T-helper 2 cell treated with Interferon-gamma antibody and Interleukin-4, amounts not matched to agents 5 μg/mL and 100 μg/mL, for 36 hours (primary cell): ENCODE results near the gene DFFB.

Experiments
- DNase-seq: peaks from one replicate; pipeline ENCODE4 v3.0.0; 2021; ENCODE audit warnings: low spot score
- H3K27ac Mint-ChIP-seq: one replicate; pipeline ENCODE4 v1.8.0; 2021; ENCODE audit warnings: mild to moderate bottlenecking, mixed read lengths
- H3K27me3 Mint-ChIP-seq: one replicate; pipeline ENCODE4 v1.8.0; 2021; ENCODE audit warnings: low read depth, mixed read lengths
- H3K36me3 Mint-ChIP-seq: one replicate; pipeline ENCODE4 v1.8.0; 2021; ENCODE audit warnings: low read depth, mixed read lengths
- H3K4me1 Mint-ChIP-seq: one replicate; pipeline ENCODE4 v1.8.0; 2021; ENCODE audit warnings: low read depth, mixed read lengths
- H3K4me3 Mint-ChIP-seq: one replicate; pipeline ENCODE4 v1.8.0; 2022; ENCODE audit warnings: mild to moderate bottlenecking, moderate library complexity, mixed read lengths
- H3K9me3 Mint-ChIP-seq: one replicate; pipeline ENCODE4 v1.8.0; 2021; ENCODE audit warnings: mixed read lengths

DFFB gene

DNA sequence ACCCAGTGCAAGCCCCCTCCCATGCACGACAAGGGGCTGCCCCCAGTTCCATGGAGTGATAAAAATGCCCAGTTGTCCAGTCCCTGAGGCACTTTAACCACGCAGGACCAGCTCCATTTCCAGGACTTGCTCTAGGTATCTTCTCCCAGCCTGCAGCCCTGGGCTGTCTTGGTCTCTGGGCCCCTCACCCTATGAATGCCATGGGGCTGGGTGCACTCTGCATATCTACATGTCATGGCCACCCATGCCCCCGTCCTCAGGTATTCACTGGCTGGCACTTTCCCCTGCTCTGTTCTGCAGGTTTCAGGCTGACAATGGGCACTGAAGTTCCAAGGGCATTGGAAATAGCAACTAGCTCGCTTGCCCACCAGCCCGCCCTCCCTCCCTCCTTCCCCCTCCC is 62.4 kb downstream of the DFFB start:
- H3K4me3 Mint-ChIP-seq: no peak overlapping the region
- H3K27me3 Mint-ChIP-seq: no peaks in the 10 kb centered on the region
- H3K4me1 Mint-ChIP-seq: no peaks in the 10 kb centered on the region
- H3K36me3 Mint-ChIP-seq: no peaks in the 10 kb centered on the region
- no peak for DNase-seq
- no peak overlapping the region for H3K27ac Mint-ChIP-seq
- H3K9me3 Mint-ChIP-seq: no peaks in the 10 kb centered on the region

DNA sequence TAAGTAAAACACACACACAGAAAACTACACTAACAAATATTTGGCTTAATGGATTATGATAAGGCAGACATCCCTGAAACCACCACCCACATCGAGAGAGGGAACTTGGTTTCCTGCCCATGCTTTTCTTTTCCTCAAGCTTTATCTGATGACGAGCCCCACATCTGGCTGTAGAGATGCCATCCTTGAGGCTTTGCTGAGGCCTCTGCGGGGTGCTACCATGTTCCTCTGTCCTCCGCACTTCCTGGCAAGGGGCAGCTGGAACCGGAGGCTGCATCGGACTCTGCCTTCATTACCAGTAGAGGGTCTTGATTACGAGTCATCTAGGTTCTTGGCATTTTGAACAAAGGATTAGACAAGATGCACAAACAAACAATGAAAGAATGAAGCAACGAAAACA is 64.5 kb downstream of the DFFB start:
- Mint-ChIP-seq H3K27ac (no peak overlapping the region), H3K36me3 (no peaks in the 10 kb centered on the region), H3K9me3 (no peaks in the 10 kb centered on the region), H3K4me1 (no peaks in the 10 kb centered on the region), H3K4me3 (no peak overlapping the region), H3K27me3 (no peaks in the 10 kb centered on the region)
- no peak for DNase-seq

DNA sequence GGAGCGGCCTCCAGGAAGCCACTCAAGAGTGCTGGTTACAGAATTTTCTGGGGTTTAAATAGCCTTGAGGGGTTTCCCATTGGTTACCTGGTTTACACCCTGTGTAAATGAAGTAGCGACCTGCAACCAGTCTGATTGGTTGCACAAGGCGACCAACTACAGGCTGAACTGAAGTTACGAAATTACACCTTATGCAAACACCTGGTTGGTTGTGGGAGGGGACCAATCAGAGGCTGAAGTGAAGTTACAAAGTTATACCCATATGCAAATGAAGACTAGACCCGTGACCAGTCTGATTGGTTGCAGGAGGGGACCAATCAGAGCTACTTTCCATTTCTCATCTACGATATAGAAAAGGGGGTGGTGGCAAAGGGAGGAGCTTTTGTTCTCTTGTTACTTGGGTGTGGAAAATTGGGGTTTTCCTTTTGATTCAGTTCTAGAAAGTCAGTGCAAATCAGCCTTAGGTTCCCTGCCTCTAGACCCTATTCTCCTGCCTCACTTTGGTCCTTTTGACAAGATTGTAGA is 65.0 kb downstream of the DFFB start:
- Mint-ChIP-seq H3K27ac (no peak overlapping the region), H3K36me3 (no peaks in the 10 kb centered on the region), H3K27me3 (no peaks in the 10 kb centered on the region), H3K4me1 (no peaks in the 10 kb centered on the region), H3K4me3 (no peak overlapping the region), H3K9me3 (no peaks in the 10 kb centered on the region)
- no peak for DNase-seq

DNA sequence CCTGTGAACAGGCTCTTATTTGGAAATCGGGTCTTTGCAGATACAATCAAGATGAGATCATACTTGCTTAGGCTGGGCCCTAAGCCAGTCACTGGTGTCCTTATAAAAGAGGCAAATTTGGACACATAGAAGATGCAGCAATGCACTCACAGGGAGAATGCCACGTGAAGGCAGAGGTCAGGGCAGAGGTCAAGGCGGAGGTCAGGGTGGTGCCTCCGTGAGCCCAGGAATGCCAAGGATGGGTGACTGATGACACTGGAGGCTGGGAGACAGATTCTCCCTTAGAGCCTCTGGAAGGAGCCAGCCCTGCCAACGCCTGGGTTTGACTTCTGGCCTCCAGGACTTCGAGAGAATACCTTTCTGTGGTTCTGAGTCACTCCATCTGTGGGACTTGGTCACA is 65.6 kb downstream of the DFFB start:
- Mint-ChIP-seq H3K9me3 (no peaks in the 10 kb centered on the region), H3K36me3 (no peaks in the 10 kb centered on the region), H3K4me3 (no peak overlapping the region), H3K4me1 (no peaks in the 10 kb centered on the region), H3K27ac (no peak overlapping the region), H3K27me3 (no peaks in the 10 kb centered on the region)
- no peak for DNase-seq

DNA sequence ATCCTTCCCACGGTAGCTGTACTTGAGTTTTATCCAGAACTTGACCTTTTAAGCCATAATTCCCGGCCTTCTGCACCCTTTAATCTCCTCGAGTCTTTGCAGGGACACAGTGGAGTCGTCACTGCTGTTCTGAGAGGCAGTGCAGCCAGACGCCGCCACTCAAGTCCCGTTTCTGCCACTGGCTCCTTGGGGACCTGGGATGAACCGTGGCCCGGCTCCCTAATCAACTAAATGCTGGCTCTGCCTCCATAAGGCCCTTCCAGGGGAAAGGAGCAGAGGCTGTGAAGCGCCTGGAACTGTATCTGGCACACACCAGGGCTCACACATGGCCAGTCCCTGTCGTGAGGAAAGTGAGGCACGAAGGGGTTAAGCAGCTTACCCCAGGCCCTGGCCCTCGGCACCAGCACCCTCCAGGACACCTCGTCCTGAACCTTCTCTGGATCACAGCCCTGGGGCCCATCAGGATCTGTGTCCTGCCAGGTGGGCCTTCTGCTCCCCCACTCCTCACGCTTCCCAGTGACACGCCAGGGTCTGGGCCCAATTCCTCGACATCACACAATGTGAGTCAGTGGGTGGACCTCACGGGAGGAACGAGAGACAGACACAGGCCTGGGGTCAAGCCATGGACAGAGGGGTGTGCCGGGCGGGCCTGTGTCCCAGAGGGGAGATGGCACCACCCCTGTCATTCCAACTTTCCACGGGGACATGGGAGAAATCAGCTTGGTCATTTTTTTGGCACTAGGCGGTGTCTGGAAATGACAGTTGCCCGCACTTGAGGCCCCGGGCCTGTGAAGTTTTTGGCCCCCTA is 66.3 kb downstream of the DFFB start:
- Mint-ChIP-seq H3K27me3 (no peaks in the 10 kb centered on the region), H3K27ac (no peak overlapping the region), H3K36me3 (no peaks in the 10 kb centered on the region), H3K4me3 (no peak overlapping the region), H3K9me3 (no peaks in the 10 kb centered on the region), H3K4me1 (no peaks in the 10 kb centered on the region)
- no peak for DNase-seq

DNA sequence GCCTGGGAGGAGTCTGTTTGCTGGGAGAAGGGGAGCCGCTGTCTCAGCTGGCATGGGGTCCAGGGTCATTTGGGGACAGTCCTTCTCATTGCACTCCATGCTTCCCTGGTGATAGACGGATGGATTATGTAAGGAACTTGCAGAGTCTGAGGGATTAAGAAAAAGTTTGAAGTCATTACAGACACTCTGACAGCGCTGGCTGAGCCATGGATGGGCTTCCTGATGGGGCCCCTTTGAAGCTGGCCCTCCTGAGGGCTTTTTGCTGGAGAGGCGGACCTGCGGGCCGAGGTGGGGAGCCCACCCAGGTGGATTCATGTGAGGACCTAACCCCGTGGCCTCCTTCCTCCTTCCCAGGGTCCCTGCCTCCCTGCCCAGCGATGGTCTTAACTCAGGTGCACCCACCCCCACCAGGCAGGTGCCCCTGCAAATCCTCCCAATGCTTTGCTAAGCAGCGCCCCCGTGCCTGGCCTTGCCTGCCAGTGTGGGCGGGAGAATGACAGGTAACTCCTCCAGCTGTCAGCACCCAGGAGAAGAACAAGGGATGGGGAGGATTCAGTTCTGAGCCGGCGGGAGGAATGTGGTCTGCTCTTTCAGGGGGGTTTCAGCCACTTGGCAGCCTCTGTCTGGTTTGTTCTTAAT is 67.0 kb downstream of the DFFB start:
- Mint-ChIP-seq H3K36me3 (no peaks in the 10 kb centered on the region), H3K27me3 (no peaks in the 10 kb centered on the region), H3K9me3 (no peaks in the 10 kb centered on the region), H3K4me3 (no peak overlapping the region), H3K4me1 (no peaks in the 10 kb centered on the region), H3K27ac (no peak overlapping the region)
- no peak for DNase-seq

DNA sequence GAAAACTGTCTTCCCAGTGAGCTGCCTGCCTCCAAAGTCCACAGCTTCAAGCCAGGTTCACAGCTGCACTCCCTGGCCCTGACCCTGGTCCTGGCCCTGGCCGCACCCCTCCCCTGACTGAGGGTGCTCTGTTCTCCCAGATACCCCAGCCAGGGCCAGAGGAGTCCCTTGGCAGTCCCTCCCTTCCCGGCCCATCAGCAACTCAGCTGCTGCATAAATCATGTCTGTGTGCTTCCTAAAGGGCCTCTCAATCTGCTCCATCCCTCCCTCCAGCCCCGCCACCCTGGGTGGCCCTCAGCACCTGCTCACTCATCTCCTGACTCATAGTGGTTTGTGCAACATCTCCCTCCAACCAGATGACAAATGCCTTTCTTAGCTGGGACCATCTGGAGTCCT is 67.5 kb downstream of the DFFB start:
- DNase-seq: no peak
- Mint-ChIP-seq H3K4me1 (no peaks in the 10 kb centered on the region), H3K36me3 (no peaks in the 10 kb centered on the region), H3K27me3 (no peaks in the 10 kb centered on the region), H3K9me3 (no peaks in the 10 kb centered on the region), H3K4me3 (no peak overlapping the region), H3K27ac (no peak overlapping the region)

DNA sequence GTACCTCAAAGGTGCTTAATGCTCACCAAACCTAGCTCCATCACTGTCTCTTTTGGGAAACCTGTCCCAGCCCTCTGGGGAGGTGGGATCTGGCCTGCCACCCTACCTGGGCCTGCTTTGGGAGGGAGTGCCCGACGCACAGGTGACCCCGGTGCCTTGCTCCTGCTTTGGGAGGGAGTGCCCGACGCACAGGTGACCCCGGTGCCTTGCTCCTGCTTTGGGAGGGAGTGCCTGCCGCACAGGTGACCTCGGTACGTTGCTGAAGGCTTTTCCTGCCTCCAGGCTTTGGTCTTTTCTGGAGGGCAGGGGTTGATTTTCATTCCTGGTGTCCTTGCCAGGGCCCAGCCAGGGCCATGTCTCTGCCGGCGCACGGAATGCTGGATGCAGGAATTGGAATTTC is 68.0 kb downstream of the DFFB start:
- no peaks in the 10 kb centered on the region for H3K36me3 Mint-ChIP-seq
- peaks cover 4% of the 10 kb centered on the region for H3K9me3 Mint-ChIP-seq
- H3K4me1 Mint-ChIP-seq: no peaks in the 10 kb centered on the region
- H3K4me3 Mint-ChIP-seq: no peak overlapping the region
- DNase-seq: no peak
- no peak overlapping the region for H3K27ac Mint-ChIP-seq
- no peaks in the 10 kb centered on the region for H3K27me3 Mint-ChIP-seq

DNA sequence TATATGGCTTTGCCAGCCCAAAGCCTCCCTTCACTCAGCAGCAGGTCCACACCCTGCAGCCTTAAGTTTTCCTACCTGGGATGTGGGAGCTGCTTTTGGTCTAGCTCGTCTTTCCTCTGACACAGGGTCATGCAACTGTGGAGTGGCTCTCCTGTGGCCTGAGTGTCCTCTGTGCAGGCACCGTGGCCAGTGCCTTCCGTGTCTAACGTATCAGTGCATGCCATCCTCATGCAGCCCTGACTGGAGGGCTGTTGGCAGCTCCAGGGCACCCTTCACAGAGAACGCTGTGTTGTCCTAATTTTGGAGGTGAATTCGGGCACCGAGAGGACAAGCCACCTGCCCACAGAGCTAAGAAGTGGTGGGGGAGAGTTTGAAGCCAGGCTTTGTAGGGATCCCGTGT is 68.5 kb downstream of the DFFB start:
- no peak overlapping the region for H3K27ac Mint-ChIP-seq
- no peak overlapping the region for H3K4me3 Mint-ChIP-seq
- peaks cover 7% of the 10 kb centered on the region for H3K9me3 Mint-ChIP-seq
- no peaks in the 10 kb centered on the region for H3K36me3 Mint-ChIP-seq
- DNase-seq: no peak
- H3K4me1 Mint-ChIP-seq: no peaks in the 10 kb centered on the region
- no peaks in the 10 kb centered on the region for H3K27me3 Mint-ChIP-seq

DNA sequence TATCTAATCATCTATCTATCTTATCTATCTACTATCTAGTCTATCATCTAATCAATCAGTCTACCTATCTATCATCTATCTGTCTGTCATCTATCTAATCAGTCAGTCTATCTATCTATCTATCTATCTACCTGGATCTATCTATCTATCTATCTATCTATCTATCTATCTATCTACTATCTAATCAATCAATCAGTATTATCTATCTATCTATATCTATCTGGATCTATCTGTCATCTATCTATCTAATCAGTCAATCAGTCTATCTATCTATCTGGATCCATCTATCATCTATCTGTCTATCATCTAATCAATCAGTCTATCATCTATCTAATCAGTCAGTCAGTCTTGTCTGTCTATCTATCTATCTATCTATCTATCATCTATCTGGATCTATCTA is 69.7 kb downstream of the DFFB start:
- Mint-ChIP-seq H3K9me3 (peaks cover 7% of the 10 kb centered on the region), H3K27ac (no peak overlapping the region), H3K4me1 (no peaks in the 10 kb centered on the region), H3K36me3 (no peaks in the 10 kb centered on the region), H3K4me3 (no peak overlapping the region), H3K27me3 (no peaks in the 10 kb centered on the region)
- DNase-seq: no peak

DNA sequence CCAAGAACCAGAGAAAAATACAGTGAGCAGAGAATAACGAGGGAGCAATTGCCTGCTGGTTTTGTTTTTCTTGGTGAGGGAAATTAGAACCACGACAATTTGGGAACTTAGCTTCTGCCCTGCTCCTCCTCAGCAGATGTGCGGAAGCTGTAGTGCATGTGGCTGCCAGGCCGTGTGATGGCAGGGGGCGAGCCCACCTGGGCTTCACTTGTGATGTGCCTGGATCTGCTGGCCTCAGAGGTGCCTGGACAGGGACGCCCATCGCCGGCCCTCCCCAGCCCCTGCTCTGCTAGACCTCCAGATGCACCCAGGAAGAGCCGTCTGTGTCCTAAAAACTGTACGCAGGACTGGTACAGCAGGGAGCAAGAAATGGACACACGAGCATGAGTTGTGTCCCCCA is 71.3 kb downstream of the DFFB start:
- H3K27me3 Mint-ChIP-seq: no peaks in the 10 kb centered on the region
- H3K4me3 Mint-ChIP-seq: no peak overlapping the region
- H3K4me1 Mint-ChIP-seq: no peaks in the 10 kb centered on the region
- DNase-seq: no peak
- no peaks in the 10 kb centered on the region for H3K36me3 Mint-ChIP-seq
- no peak overlapping the region for H3K27ac Mint-ChIP-seq
- H3K9me3 Mint-ChIP-seq: peaks cover 7% of the 10 kb centered on the region

DNA sequence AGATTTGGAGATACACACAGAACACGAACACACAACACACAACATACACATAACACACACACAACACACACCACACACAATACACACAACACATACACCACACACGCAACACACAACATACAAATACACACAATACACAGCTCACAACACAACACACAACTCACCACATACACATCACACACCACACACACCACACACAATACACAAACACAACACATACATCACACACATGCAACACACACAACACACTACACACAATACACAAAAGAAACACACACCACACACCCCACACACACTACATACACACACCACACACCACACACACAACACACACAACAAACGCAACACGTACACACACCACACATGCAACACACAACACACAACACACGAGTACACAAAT is 71.8 kb downstream of the DFFB start:
- no peak for DNase-seq
- Mint-ChIP-seq H3K27me3 (no peaks in the 10 kb centered on the region), H3K36me3 (no peaks in the 10 kb centered on the region), H3K9me3 (peaks cover 7% of the 10 kb centered on the region), H3K4me3 (no peak overlapping the region), H3K27ac (peak overlapping the region; percentile 23), H3K4me1 (no peaks in the 10 kb centered on the region)

DNA sequence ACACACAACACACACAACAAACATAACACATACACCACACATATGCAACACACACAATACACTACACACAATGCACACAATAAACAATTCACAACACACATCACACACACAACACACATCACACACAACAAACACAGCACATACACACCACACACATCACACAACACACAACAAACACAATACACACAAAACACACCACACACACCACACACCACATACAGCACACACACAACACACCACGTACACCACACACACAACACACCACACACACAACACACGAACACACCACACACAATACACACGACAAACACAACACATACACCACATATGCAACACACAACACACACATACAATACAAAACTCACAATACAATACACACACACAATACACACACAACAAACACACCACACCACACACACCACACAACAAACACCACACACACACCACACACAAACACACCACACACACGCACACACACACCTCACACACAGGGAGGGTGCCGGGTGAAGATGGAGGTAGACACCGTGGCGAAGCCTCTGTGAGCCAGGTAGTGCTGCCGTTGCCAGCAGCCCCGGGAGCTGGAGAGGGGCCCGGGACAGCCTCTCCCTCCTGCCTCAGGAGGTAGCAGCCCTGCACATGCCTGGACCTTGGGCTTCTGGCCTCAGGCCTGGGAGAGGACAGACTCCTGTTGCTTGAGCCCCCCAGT is 73.2 kb downstream of the DFFB start:
- peaks cover 7% of the 10 kb centered on the region for H3K9me3 Mint-ChIP-seq
- DNase-seq: no peak
- no peaks in the 10 kb centered on the region for H3K27me3 Mint-ChIP-seq
- no peak overlapping the region for H3K27ac Mint-ChIP-seq
- no peaks in the 10 kb centered on the region for H3K4me1 Mint-ChIP-seq
- no peaks in the 10 kb centered on the region for H3K36me3 Mint-ChIP-seq
- H3K4me3 Mint-ChIP-seq: no peak overlapping the region
